A549 (cell line): Measurements from ENCODE around the gene STX8. TPM values are rescaled to one million over a fixed set of nuclear protein-coding genes. Genes with fewer than 3 reads are reported as not detected.

Experiments
- ATAC-seq, 2 experiments: fragments of 200-7000 bp in 1 of 2; fragments of >200 bp in 1 of 2; cut with Nextera tagmentation in 1 of 2; cut with Tn5 transposase in 1 of 2; 3 replicates each; pipeline versions ENCODE4 v1.8.0 to v1.9.1; 2018 to 2020; ENCODE audit warnings: mild to moderate bottlenecking in 1 of 2, moderate library complexity in 1 of 2
- CTCF ChIA-PET: fragments of 300-600 bp; sonication (Branson Sonifier 250); formaldehyde crosslinking; extraction: SDS; loops from one replicate; lab custom pipeline; 2021; ENCODE audit warnings: antibody characterized with exemption, inconsistent platforms; lab: Yijun Ruan, JAX
- POLR2A ChIA-PET: fragments of 350-600 bp; formaldehyde crosslinking; extraction: SDS; loops from one replicate; lab custom pipeline; 2021; ENCODE audit warnings: antibody characterized with exemption, inconsistent platforms; lab: Yijun Ruan, JAX
- DNase-seq, 2 experiments: peaks; one replicate each; pipeline versions ENCODE4 v3.0.0 to v3.0.0-alpha.2; 2011 to 2016; ENCODE audit warnings: low read depth in 1 of 2, low spot score in 1 of 2
- FAIRE-seq: peaks from 2 replicates; lab custom pipeline; 2011; peaks lifted over from hg19 to GRCh38; lab: Jason Lieb, UNC
- H3K27ac ChIP-seq, 2 experiments: fragments of >200 bp; sonication (Bioruptor Twin); formaldehyde crosslinking; 3 replicates each; pipeline ENCODE4 v1.5.1; 2016 to 2017
- H3K4me1 ChIP-seq: fragments of >200 bp; sonication (Bioruptor Twin); formaldehyde crosslinking; 3 replicates; pipeline ENCODE4 v1.6.1; 2016
- H3K4me2 ChIP-seq: fragments of >200 bp; sonication (Bioruptor Twin); formaldehyde crosslinking; 3 replicates; pipeline ENCODE4 v1.6.1; 2016
- H3K4me3 ChIP-seq: fragments of >200 bp; sonication (Bioruptor Twin); formaldehyde crosslinking; 3 replicates; pipeline ENCODE4 v1.5.1; 2016
- H3K9me3 ChIP-seq: fragments of >200 bp; sonication (Bioruptor Twin); formaldehyde crosslinking; 3 replicates; pipeline ENCODE4 v1.6.1; 2016
- BCL3 ChIP-seq: fragments of >200 bp; sonication (Bioruptor Twin); formaldehyde crosslinking; IDR thresholded peaks from 3 replicates; pipeline ENCODE4 v1.6.1; 2016
- CBX2 ChIP-seq: fragments of 200-600 bp; sonication (generic); IDR thresholded peaks from 2 replicates; pipeline ENCODE4 v1.6.1; 2016; ENCODE audit warnings: low read depth, mild to moderate bottlenecking, borderline replicate concordance
- CBX8 ChIP-seq: fragments of 200-600 bp; sonication (generic); IDR thresholded peaks from 2 replicates; pipeline ENCODE4 v1.6.1; 2016
- CEBPB ChIP-seq, 2 experiments: fragments of >200 bp in 1 of 2; sonication (Bioruptor Twin) in 1 of 2; formaldehyde crosslinking in 1 of 2; IDR thresholded peaks; 2 replicates each; pipeline ENCODE4 v1.6.1; 2012 to 2016
- CHD2 ChIP-seq: fragments of 150-350 bp; IDR thresholded peaks from 2 replicates; pipeline ENCODE4 v1.6.1; 2014; ENCODE audit warnings: low read length; ENCODE audit not compliant: partially characterized antibody
- EHF ChIP-seq: fragments of 250-450 bp; sonication (Bioruptor Pico); IDR thresholded peaks from 2 replicates; pipeline ENCODE4 v1.5.0; 2020; ENCODE audit warnings: mild to moderate bottlenecking
- EP300 ChIP-seq, 2 experiments: fragments of >200 bp; sonication (Bioruptor Twin); formaldehyde crosslinking; IDR thresholded peaks; 2 replicates in 1 of 2; 3 replicates in 1 of 2; pipeline ENCODE4 v1.6.1; 2016 to 2017
- FOSL2 ChIP-seq, 2 experiments: fragments of 450-650 bp in 1 of 2; fragments of >200 bp in 1 of 2; sonication (Bioruptor Twin) in 1 of 2; formaldehyde crosslinking; IDR thresholded peaks; 2 replicates each; pipeline versions ENCODE4 v1.5.0 to v1.6.1; 2016 to 2020; ENCODE audit warnings: mild to moderate bottlenecking in 1 of 2, moderate library complexity in 1 of 2
- HDAC2 ChIP-seq: fragments of 200-600 bp; sonication (generic); IDR thresholded peaks from 2 replicates; pipeline ENCODE4 v1.6.1; 2016
- HOXB13 ChIP-seq: fragments of 250-450 bp; sonication (Bioruptor Pico); IDR thresholded peaks from 2 replicates; pipeline ENCODE4 v1.5.0; 2020; ENCODE audit warnings: low read depth, mild to moderate bottlenecking, moderate library complexity
- MAFK ChIP-seq: fragments of 450-650 bp; IDR thresholded peaks from 2 replicates; pipeline ENCODE4 v1.6.1; 2014; ENCODE audit not compliant: partially characterized antibody
- NPAS2 ChIP-seq: fragments of 250-450 bp; sonication (Bioruptor Pico); IDR thresholded peaks from 2 replicates; pipeline ENCODE4 v1.8.0; 2022; ENCODE audit warnings: mild to moderate bottlenecking, moderate library complexity, borderline replicate concordance
- POLR2A ChIP-seq: IDR thresholded peaks from 2 replicates; pipeline ENCODE4 v1.6.1; 2012; ENCODE audit warnings: mild to moderate bottlenecking, low read length
- RAD21 ChIP-seq, 2 experiments: fragments of >200 bp in 1 of 2; sonication (Bioruptor Twin) in 1 of 2; formaldehyde crosslinking in 1 of 2; IDR thresholded peaks in 1 of 2; conservative IDR thresholded peaks in 1 of 2; 2 replicates in 1 of 2; 3 replicates in 1 of 2; pipeline ENCODE4 v1.6.1; 2012 to 2018; ENCODE audit warnings: inconsistent platforms in 1 of 2
- RCOR1 ChIP-seq: fragments of 150-350 bp; IDR thresholded peaks from 2 replicates; pipeline ENCODE4 v1.6.1; 2014; ENCODE audit warnings: antibody characterized with exemption, low read length, low read depth
- RNF2 ChIP-seq: fragments of 200-600 bp; sonication (generic); IDR thresholded peaks from 2 replicates; pipeline ENCODE4 v1.6.1; 2016; ENCODE audit warnings: low read depth, mild to moderate bottlenecking, antibody characterized with exemption, moderate library complexity, borderline replicate concordance
- SREBF2 ChIP-seq: fragments of 450-650 bp; IDR thresholded peaks from 2 replicates; pipeline ENCODE4 v1.6.1; 2014; ENCODE audit warnings: mild to moderate bottlenecking, moderate library complexity
- TFCP2L1 ChIP-seq: fragments of 250-450 bp; sonication (Bioruptor Pico); IDR thresholded peaks from 2 replicates; pipeline ENCODE4 v1.5.0; 2021; ENCODE audit warnings: mild to moderate bottlenecking
- TP53 ChIP-seq: fragments of 250-450 bp; sonication (Bioruptor Pico); IDR thresholded peaks from 2 replicates; pipeline ENCODE4 v1.5.0; 2021; ENCODE audit warnings: mild to moderate bottlenecking, moderate library complexity
- USF2 ChIP-seq: fragments of 450-650 bp; IDR thresholded peaks from 2 replicates; pipeline ENCODE4 v1.6.1; 2014; ENCODE audit warnings: antibody characterized with exemption
- ZC3H11A ChIP-seq: fragments of 450-650 bp; IDR thresholded peaks from 2 replicates; pipeline ENCODE4 v1.6.1; 2014; ENCODE audit warnings: antibody characterized with exemption, mild to moderate bottlenecking
- ZNF302 ChIP-seq: fragments of 250-450 bp; sonication (Bioruptor Pico); IDR thresholded peaks from 2 replicates; pipeline ENCODE4 v1.9.0; 2021; ENCODE audit warnings: inconsistent platforms, mild to moderate bottlenecking, moderate library complexity
- WGBS: methylation state at CpG from one replicate; pipeline ENCODE4 v1.1.6; 2017; ENCODE audit errors: missing lambda C conversion rate; 5-methylcytosine and 5-hydroxymethylcytosine counted together
- polyA plus RNA-seq, 4 experiments: library from polyadenylated mRNA; depleted of rRNA in 3 of 4; stranded (reverse); fragments of >200 nt; fragmentation: RNase III in 1 of 4; extraction: RNeasy Plus Mini Kit Qiagen cat#74134 plus additional on column Dnase treatment in 1 of 4; gene quantifications; 2 replicates in 3 of 4; 3 replicates in 1 of 4; pipeline ENCODE4 v1.2.3, GENCODE V29; 2011 to 2017
- TF ChIP-seq, protein P1 (sequence below): fragments of 150-350 bp; IDR thresholded peaks from 2 replicates; pipeline ENCODE4 v1.6.1; 2014; ENCODE audit warnings: low read depth, mild to moderate bottlenecking, low read length

The STX8 gene
- polyA plus RNA-seq, 2 of the 4 experiments (the other 2 are of a cell fraction) = 93.6 to 168 TPM

DNA sequence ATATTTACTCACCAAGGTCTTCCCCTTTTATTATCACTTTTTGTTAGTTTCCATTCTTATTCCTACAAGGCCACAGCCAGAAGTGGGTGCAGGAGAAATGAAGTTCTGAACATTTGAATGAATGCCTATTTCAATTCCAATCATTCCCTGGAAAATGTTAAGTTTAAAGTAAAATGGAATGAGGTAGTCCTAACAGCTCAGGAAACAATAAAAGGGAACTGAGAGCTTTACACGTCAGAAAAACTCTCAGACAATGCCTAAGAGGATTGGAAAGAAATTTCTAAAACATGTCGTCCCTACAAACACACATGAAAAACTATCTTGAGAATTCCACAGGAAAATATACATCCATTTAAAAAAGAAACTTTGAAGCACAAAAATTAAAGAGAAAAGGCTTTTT lies 238.8 kb downstream of the STX8 start (continued):
- TF ChIP-seq HOXB13 (CRISPR knock-in tag) = no peak

GRCh38 chr17:9334536-9335446 lies 240.8 kb downstream of the STX8 start:
- ATAC-seq (no peak), DNase-seq (peak in 1 of 2 experiments; percentile 10), FAIRE-seq (peak; percentile 13)
- Histone ChIP-seq H3K27ac (no peak overlapping the region), H3K4me3 (no peak overlapping the region), H3K4me1 (no peaks in the 10 kb centered on the region), H3K4me2 (no peak overlapping the region), H3K9me3 (peaks cover 21% of the 10 kb centered on the region)
- ChIA-PET POLR2A (no interaction called here), CTCF (interaction anchor here (1.4 kb wide), 1 partner anchor 12 kb away, joined by 4 read pairs; no protein-coding TSS in a partner anchor)
- 70% methylated on average over 10 of the region's 10 CpGs for WGBS
- TF ChIP-seq POLR2A (no peak), CBX8 (no peak), FOSL2 (IDR thresholded peaks at IDR 0.05) (no peak), FOSL2 (CRISPR knock-in tag; IDR thresholded peaks at IDR 0.05) (peak; percentile 45; the same call in 1 of the 2 replicates)

DNA sequence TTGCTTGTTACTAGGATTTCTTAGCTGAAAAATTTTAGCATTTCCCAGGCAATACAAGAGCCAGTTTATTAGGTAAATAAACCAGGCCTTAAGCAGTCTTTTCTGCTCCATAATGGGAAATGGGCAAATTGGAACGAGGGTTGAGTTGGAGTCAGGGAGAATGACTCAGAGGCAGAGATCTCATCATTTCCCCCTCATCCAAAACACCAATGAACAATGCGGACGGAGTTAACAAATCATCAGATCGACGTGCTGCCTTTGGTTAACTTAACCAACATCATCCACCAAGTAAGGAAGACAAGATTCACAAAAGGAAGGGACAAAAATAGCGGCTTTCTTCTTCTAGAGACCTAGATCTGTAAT lies 243.5 kb downstream of the STX8 start:
- no peak for DNase-seq
- FAIRE-seq = no peak
- no peak for ATAC-seq
- Histone ChIP-seq H3K4me2 (no peak overlapping the region), H3K9me3 (peaks cover 21% of the 10 kb centered on the region), H3K4me3 (no peak overlapping the region), H3K4me1 (no peaks in the 10 kb centered on the region), H3K27ac (no peak overlapping the region)
- WGBS = 83% methylated on average over 6 of the region's 6 CpGs
- TF ChIP-seq MAFK (no peak), BCL3 (no peak), EHF (CRISPR knock-in tag) (no peak), TFCP2L1 (no peak), HDAC2 (no peak), USF2 (no peak), ZNF302 (CRISPR knock-in tag) (no peak), RAD21 (conservative IDR thresholded peaks at IDR 0.05 in 1 of 2, IDR thresholded peaks at IDR 0.05 in 1 of 2) (no peak), CEBPB (IDR thresholded peaks at IDR 0.05) (no peak), RCOR1 (no peak), CBX2 (no peak), CHD2 (no peak), EP300 (IDR thresholded peaks at IDR 0.05) (no peak), TP53 (CRISPR knock-in tag) (no peak), SREBF2 (no peak), FOSL2 (IDR thresholded peaks at IDR 0.05) (no peak), FOSL2 (CRISPR knock-in tag; IDR thresholded peaks at IDR 0.05) (no peak), RNF2 (no peak), ZC3H11A (no peak), NPAS2 (no peak)
- TF ChIP-seq, protein P1, sequence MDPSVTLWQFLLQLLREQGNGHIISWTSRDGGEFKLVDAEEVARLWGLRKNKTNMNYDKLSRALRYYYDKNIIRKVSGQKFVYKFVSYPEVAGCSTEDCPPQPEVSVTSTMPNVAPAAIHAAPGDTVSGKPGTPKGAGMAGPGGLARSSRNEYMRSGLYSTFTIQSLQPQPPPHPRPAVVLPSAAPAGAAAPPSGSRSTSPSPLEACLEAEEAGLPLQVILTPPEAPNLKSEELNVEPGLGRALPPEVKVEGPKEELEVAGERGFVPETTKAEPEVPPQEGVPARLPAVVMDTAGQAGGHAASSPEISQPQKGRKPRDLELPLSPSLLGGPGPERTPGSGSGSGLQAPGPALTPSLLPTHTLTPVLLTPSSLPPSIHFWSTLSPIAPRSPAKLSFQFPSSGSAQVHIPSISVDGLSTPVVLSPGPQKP = no peak
- CTCF ChIA-PET = interaction anchor here (0.6 to 1.3 kb wide), 4 partner anchors 25 to 1463 kb away, joined by 3 to 4 read pairs (median 3); no protein-coding TSS in a partner anchor
- POLR2A ChIA-PET = no interaction called here
